ENCODE results near the gene CARS2.

CARS2 gene

GRCh38 chr13:110657196-110657595, 48.7 kb downstream of the CARS2 start:
- no peaks in the 10 kb centered on the region for H3K27me3 ChIP-seq (replicated peaks; ENCODE audit: control insufficient read depth, insufficient read depth, low read length, poor library complexity, severe bottlenecking)
- no peak for DNase-seq
- H3K4me1 ChIP-seq (ENCODE audit: control insufficient read depth, insufficient read depth, low read length, poor library complexity, severe bottlenecking), result peaks cover 9% of the 10 kb centered on the region
- H3K36me3 ChIP-seq (ENCODE audit: control insufficient read depth, insufficient read depth, low read length), result peaks cover 11% of the 10 kb centered on the region
- no peak overlapping the region for H3K4me3 ChIP-seq (ENCODE audit: insufficient read depth, low read depth, low read length, poor library complexity, severe bottlenecking)
- no peak overlapping the region for H3K27ac ChIP-seq (ENCODE audit: insufficient read depth, low read length, poor library complexity, severe bottlenecking)
- H3K9me3 ChIP-seq (ENCODE audit: control insufficient read depth, low read length), result no peaks in the 10 kb centered on the region

DNA sequence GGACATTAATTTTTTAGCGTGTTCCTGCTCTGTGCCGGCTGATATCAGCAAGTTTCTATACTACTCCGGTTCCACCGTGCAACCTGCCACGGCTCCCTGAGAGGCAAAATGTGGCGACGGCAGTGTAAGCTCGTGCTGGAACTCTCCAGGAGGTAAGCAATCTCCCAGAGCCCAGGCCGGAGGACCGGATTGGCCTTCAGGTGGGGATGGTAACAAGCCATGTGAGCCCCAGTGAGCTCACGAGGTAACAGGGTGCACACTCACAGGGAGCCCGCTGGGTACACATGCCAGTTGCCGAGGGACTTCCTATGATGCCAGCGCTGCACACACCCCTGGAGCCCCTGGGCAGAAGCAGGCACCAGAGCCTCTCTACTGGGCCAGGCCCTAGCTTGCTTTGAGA, 52.1 kb downstream of the CARS2 start:
- Histone ChIP-seq H3K27ac (ENCODE audit: insufficient read depth, low read length, poor library complexity, severe bottlenecking) (no peak overlapping the region), H3K9me3 (ENCODE audit: control insufficient read depth, low read length) (no peaks in the 10 kb centered on the region), H3K27me3 (replicated peaks; ENCODE audit: control insufficient read depth, insufficient read depth, low read length, poor library complexity, severe bottlenecking) (no peaks in the 10 kb centered on the region), H3K4me1 (ENCODE audit: control insufficient read depth, insufficient read depth, low read length, poor library complexity, severe bottlenecking) (peaks cover 9% of the 10 kb centered on the region), H3K36me3 (ENCODE audit: control insufficient read depth, insufficient read depth, low read length) (peaks cover 29% of the 10 kb centered on the region), H3K4me3 (ENCODE audit: insufficient read depth, low read depth, low read length, poor library complexity, severe bottlenecking) (no peak overlapping the region)
- no peak for DNase-seq

DNA sequence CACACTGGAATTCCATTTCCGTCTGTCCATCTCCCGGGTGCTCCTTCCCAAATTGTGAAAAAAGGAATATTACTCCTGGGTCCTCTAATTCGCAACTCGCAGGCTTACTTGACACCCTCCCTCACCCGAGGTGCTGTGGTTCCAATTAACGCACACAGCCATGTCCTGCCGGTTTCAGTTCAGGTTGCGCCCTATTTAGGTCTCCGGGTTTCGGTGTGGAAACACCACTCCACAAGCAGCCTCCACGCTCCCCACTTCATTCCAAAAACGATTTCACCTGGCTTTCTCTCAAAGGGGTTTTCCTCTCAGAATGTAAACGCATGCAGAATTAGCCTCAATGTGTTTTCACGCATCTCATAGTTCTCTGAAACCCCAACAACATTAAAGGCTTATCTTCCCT, 52.6 kb downstream of the CARS2 start:
- H3K36me3 ChIP-seq (ENCODE audit: control insufficient read depth, insufficient read depth, low read length), result peaks cover 29% of the 10 kb centered on the region
- H3K4me3 ChIP-seq (ENCODE audit: insufficient read depth, low read depth, low read length, poor library complexity, severe bottlenecking), result no peak overlapping the region

GRCh38 chr13:110652764-110653163, 53.2 kb downstream of the CARS2 start:
- H3K9me3 ChIP-seq (ENCODE audit: control insufficient read depth, low read length), result no peaks in the 10 kb centered on the region
- no peaks in the 10 kb centered on the region for H3K27me3 ChIP-seq (replicated peaks; ENCODE audit: control insufficient read depth, insufficient read depth, low read length, poor library complexity, severe bottlenecking)
- H3K36me3 ChIP-seq (ENCODE audit: control insufficient read depth, insufficient read depth, low read length), result peaks cover 29% of the 10 kb centered on the region
- H3K4me1 ChIP-seq (ENCODE audit: control insufficient read depth, insufficient read depth, low read length, poor library complexity, severe bottlenecking), result peaks cover 2% of the 10 kb centered on the region
- no peak overlapping the region for H3K4me3 ChIP-seq (ENCODE audit: insufficient read depth, low read depth, low read length, poor library complexity, severe bottlenecking)
- DNase-seq, result no peak
- no peak overlapping the region for H3K27ac ChIP-seq (ENCODE audit: insufficient read depth, low read length, poor library complexity, severe bottlenecking)

More for the DNA sequence above, 52.6 kb downstream of the CARS2 start:
- H3K27ac ChIP-seq (ENCODE audit: insufficient read depth, low read length, poor library complexity, severe bottlenecking), result no peak overlapping the region
- no peak for DNase-seq
- no peaks in the 10 kb centered on the region for H3K27me3 ChIP-seq (replicated peaks; ENCODE audit: control insufficient read depth, insufficient read depth, low read length, poor library complexity, severe bottlenecking)
- peaks cover 7% of the 10 kb centered on the region for H3K4me1 ChIP-seq (ENCODE audit: control insufficient read depth, insufficient read depth, low read length, poor library complexity, severe bottlenecking)
- no peaks in the 10 kb centered on the region for H3K9me3 ChIP-seq (ENCODE audit: control insufficient read depth, low read length)

DNA sequence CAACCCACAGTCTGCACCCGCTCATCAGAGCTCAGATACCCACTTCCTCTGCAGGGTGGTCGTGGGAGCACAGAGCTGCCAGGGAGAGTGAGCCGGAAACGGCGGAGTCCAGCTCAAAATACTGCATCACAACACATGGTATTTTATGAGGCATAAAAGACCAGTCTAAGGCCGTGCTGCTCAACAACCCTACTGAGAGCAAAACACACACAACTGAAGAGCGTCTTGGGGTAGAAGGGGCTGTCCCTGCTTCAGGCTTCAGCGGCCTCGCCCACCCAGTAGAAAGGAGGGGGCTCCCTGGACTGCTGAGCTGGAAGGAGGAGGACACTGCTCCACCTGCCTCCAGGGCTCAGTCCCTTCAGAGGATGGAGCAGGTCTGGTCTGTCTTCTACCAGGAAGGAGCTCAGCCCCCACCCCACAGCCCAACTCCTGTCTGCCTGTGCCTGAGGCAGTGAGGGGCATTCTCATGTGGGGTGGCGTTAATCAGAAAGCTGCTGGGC, 53.6 kb downstream of the CARS2 start:
- DNase-seq, result no peak
- no peaks in the 10 kb centered on the region for H3K4me1 ChIP-seq (ENCODE audit: control insufficient read depth, insufficient read depth, low read length, poor library complexity, severe bottlenecking)
- no peak overlapping the region for H3K27ac ChIP-seq (ENCODE audit: insufficient read depth, low read length, poor library complexity, severe bottlenecking)
- H3K4me3 ChIP-seq (ENCODE audit: insufficient read depth, low read depth, low read length, poor library complexity, severe bottlenecking), result no peak overlapping the region
- H3K36me3 ChIP-seq (ENCODE audit: control insufficient read depth, insufficient read depth, low read length), result peaks cover 29% of the 10 kb centered on the region
- H3K9me3 ChIP-seq (ENCODE audit: control insufficient read depth, low read length), result no peaks in the 10 kb centered on the region
- no peaks in the 10 kb centered on the region for H3K27me3 ChIP-seq (replicated peaks; ENCODE audit: control insufficient read depth, insufficient read depth, low read length, poor library complexity, severe bottlenecking)

GRCh38 chr13:110651726-110652230, 54.1 kb downstream of the CARS2 start:
- Histone ChIP-seq H3K27ac (ENCODE audit: insufficient read depth, low read length, poor library complexity, severe bottlenecking) (no peak overlapping the region), H3K27me3 (replicated peaks; ENCODE audit: control insufficient read depth, insufficient read depth, low read length, poor library complexity, severe bottlenecking) (no peaks in the 10 kb centered on the region), H3K4me3 (ENCODE audit: insufficient read depth, low read depth, low read length, poor library complexity, severe bottlenecking) (no peak overlapping the region), H3K4me1 (ENCODE audit: control insufficient read depth, insufficient read depth, low read length, poor library complexity, severe bottlenecking) (no peaks in the 10 kb centered on the region), H3K9me3 (ENCODE audit: control insufficient read depth, low read length) (no peaks in the 10 kb centered on the region), H3K36me3 (ENCODE audit: control insufficient read depth, insufficient read depth, low read length) (peaks cover 29% of the 10 kb centered on the region)
- no peak for DNase-seq

GRCh38 chr13:110651271-110651670, 54.6 kb downstream of the CARS2 start:
- no peak for DNase-seq
- Histone ChIP-seq H3K27me3 (replicated peaks; ENCODE audit: control insufficient read depth, insufficient read depth, low read length, poor library complexity, severe bottlenecking) (no peaks in the 10 kb centered on the region), H3K27ac (ENCODE audit: insufficient read depth, low read length, poor library complexity, severe bottlenecking) (no peak overlapping the region), H3K4me1 (ENCODE audit: control insufficient read depth, insufficient read depth, low read length, poor library complexity, severe bottlenecking) (no peaks in the 10 kb centered on the region), H3K4me3 (ENCODE audit: insufficient read depth, low read depth, low read length, poor library complexity, severe bottlenecking) (no peak overlapping the region), H3K36me3 (ENCODE audit: control insufficient read depth, insufficient read depth, low read length) (peaks cover 30% of the 10 kb centered on the region), H3K9me3 (ENCODE audit: control insufficient read depth, low read length) (no peaks in the 10 kb centered on the region)

DNA sequence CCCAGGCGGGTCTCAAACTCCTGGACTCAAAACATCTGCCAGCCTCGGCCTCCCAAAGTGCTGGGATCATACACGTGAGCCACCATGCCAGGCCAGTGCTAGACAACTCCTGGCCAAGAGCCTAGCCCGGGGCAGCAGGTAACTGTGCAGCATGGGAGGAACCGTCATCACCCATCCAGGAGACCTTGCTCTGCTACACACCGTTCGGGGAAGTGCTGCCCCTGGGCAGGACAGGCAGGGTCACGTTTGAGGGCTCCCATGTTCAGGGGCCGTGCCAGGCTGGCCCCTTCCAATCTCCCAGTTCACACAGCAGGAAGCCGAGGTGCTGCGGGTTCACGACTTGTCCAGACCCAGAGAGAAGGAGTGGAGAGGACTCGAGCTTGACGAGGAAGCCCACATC, 55.5 kb downstream of the CARS2 start:
- Histone ChIP-seq H3K27ac (ENCODE audit: insufficient read depth, low read length, poor library complexity, severe bottlenecking) (no peak overlapping the region), H3K36me3 (ENCODE audit: control insufficient read depth, insufficient read depth, low read length) (peaks cover 33% of the 10 kb centered on the region), H3K9me3 (ENCODE audit: control insufficient read depth, low read length) (no peaks in the 10 kb centered on the region), H3K4me3 (ENCODE audit: insufficient read depth, low read depth, low read length, poor library complexity, severe bottlenecking) (no peak overlapping the region), H3K4me1 (ENCODE audit: control insufficient read depth, insufficient read depth, low read length, poor library complexity, severe bottlenecking) (peaks cover 1% of the 10 kb centered on the region), H3K27me3 (replicated peaks; ENCODE audit: control insufficient read depth, insufficient read depth, low read length, poor library complexity, severe bottlenecking) (no peaks in the 10 kb centered on the region)
- no peak for DNase-seq

- peaks cover 6% of the 10 kb centered on the region for H3K4me1 ChIP-seq (ENCODE audit: control insufficient read depth, insufficient read depth, low read length, poor library complexity, severe bottlenecking)
- H3K27me3 ChIP-seq (replicated peaks; ENCODE audit: control insufficient read depth, insufficient read depth, low read length, poor library complexity, severe bottlenecking), result no peaks in the 10 kb centered on the region
- H3K9me3 ChIP-seq (ENCODE audit: control insufficient read depth, low read length), result no peaks in the 10 kb centered on the region
- H3K36me3 ChIP-seq (ENCODE audit: control insufficient read depth, insufficient read depth, low read length), result peaks cover 29% of the 10 kb centered on the region
- H3K27ac ChIP-seq (ENCODE audit: insufficient read depth, low read length, poor library complexity, severe bottlenecking), result no peak overlapping the region
- H3K4me3 ChIP-seq (ENCODE audit: insufficient read depth, low read depth, low read length, poor library complexity, severe bottlenecking), result no peak overlapping the region
- no peak for DNase-seq
Observed at GRCh38 chr13:110649551-110649950, 56.4 kb downstream of the CARS2 start.

GRCh38 chr13:110648848-110649421, 57.0 kb downstream of the CARS2 start:
- H3K27ac ChIP-seq (ENCODE audit: insufficient read depth, low read length, poor library complexity, severe bottlenecking), result no peak overlapping the region
- H3K9me3 ChIP-seq (ENCODE audit: control insufficient read depth, low read length), result no peaks in the 10 kb centered on the region
- H3K27me3 ChIP-seq (replicated peaks; ENCODE audit: control insufficient read depth, insufficient read depth, low read length, poor library complexity, severe bottlenecking), result no peaks in the 10 kb centered on the region
- DNase-seq, result no peak
- no peak overlapping the region for H3K4me3 ChIP-seq (ENCODE audit: insufficient read depth, low read depth, low read length, poor library complexity, severe bottlenecking)
- H3K4me1 ChIP-seq (ENCODE audit: control insufficient read depth, insufficient read depth, low read length, poor library complexity, severe bottlenecking), result peaks cover 6% of the 10 kb centered on the region
- H3K36me3 ChIP-seq (ENCODE audit: control insufficient read depth, insufficient read depth, low read length), result peaks cover 35% of the 10 kb centered on the region
